Measurements from ENCODE around the gene CEP128. TPM values are rescaled to one million over a fixed set of nuclear protein-coding genes. Genes with fewer than 3 reads are reported as not detected.

CEP128 gene
- total RNA-seq, 1 donor from 2014 or later = 9.7 TPM

DNA sequence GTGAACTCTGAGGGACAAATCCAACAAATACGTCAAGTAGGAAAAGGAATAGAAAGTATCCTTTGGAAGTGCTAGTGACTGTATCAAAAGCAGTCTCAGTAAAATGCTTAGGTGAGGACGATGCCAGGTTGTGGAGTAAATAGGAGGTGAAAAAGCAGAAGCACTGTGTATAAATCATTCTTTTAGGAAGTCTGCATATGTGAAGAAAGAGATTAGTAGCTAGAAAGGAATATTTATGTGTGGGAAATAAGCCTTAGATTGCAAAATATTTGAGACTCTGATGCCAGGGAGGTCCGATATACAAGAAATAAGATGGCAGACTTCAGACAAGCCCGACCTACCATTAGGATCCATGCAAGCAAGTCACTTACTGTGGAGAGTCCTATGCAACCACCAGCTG, 7.9 kb downstream of the CEP128 start:
- Mint-ChIP-seq H3K4me3 (ENCODE audit: unreplicated experiment) (no peak overlapping the region), H3K9me3 (ENCODE audit: unreplicated experiment) (peaks cover 7% of the 10 kb centered on the region), H3K27ac (ENCODE audit: unreplicated experiment) (no peak overlapping the region), H3K36me3 (ENCODE audit: unreplicated experiment) (no peaks in the 10 kb centered on the region), H3K4me1 (ENCODE audit: unreplicated experiment) (no peaks in the 10 kb centered on the region), H3K27me3 (ENCODE audit: unreplicated experiment) (no peaks in the 10 kb centered on the region)
- TF ChIP-seq, protein P1, sequence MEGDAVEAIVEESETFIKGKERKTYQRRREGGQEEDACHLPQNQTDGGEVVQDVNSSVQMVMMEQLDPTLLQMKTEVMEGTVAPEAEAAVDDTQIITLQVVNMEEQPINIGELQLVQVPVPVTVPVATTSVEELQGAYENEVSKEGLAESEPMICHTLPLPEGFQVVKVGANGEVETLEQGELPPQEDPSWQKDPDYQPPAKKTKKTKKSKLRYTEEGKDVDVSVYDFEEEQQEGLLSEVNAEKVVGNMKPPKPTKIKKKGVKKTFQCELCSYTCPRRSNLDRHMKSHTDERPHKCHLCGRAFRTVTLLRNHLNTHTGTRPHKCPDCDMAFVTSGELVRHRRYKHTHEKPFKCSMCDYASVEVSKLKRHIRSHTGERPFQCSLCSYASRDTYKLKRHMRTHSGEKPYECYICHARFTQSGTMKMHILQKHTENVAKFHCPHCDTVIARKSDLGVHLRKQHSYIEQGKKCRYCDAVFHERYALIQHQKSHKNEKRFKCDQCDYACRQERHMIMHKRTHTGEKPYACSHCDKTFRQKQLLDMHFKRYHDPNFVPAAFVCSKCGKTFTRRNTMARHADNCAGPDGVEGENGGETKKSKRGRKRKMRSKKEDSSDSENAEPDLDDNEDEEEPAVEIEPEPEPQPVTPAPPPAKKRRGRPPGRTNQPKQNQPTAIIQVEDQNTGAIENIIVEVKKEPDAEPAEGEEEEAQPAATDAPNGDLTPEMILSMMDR (IDR thresholded peaks at IDR 0.05) = no peak
- DNase-seq (ENCODE audit: extremely low spot score, unreplicated experiment) = no peak

DNA sequence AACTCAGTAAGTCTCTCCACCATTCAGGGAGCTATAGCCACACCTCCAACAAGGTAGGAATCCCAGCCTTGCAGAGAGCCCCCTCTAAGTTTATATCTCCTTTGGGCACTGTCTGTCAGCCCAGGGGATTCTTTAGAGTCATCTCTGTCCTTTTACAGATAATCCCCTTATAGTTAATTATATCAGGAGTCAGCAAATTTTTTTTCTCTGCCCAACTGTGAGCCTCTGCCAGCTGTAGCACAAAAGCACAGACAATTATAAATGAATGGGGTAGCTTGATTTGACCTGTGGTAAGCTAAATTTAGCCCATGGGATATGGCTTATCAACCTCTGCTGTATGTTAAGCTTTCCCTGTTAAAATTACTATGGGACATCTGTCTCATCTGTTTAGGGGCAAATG, 8.3 kb downstream of the CEP128 start:
- H3K36me3 Mint-ChIP-seq (ENCODE audit: unreplicated experiment) = peaks cover 4% of the 10 kb centered on the region
- H3K4me1 Mint-ChIP-seq (ENCODE audit: unreplicated experiment) = no peaks in the 10 kb centered on the region
- H3K4me3 Mint-ChIP-seq (ENCODE audit: unreplicated experiment) = no peak overlapping the region
- no peak overlapping the region for H3K27ac Mint-ChIP-seq (ENCODE audit: unreplicated experiment)
- H3K27me3 Mint-ChIP-seq (ENCODE audit: unreplicated experiment) = no peaks in the 10 kb centered on the region
- H3K9me3 Mint-ChIP-seq (ENCODE audit: unreplicated experiment) = peaks cover 11% of the 10 kb centered on the region
- DNase-seq (ENCODE audit: extremely low spot score, unreplicated experiment) = no peak
- TF ChIP-seq, protein P1 (IDR thresholded peaks at IDR 0.05) = no peak

DNA sequence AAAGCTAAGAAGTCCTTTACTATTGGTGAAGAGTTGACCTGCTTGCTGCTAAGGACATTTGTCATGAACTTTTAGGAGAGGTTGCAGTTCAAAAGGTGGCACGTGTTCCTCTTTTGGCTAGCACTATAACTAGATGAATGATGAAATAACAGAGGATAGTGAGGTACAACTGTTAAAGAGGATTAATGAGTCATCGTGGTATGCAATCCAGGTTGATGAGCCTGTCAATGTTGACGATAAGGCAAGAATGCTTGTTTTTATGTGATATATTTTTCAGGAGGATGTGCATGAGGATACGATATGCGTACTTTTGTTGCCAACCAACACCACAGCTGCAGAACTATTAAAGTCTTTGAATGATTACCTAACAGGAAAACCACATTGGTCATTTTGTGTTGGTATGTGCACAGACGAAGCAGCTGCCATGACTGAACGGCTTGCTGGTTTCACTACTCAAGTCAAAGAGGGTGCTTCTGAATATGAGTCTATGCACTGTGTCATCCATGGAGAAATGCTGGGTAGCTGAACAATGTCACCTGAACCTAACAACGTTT, 10.6 kb downstream of the CEP128 start:
- Mint-ChIP-seq H3K4me1 (ENCODE audit: unreplicated experiment) (no peaks in the 10 kb centered on the region), H3K27ac (ENCODE audit: unreplicated experiment) (no peak overlapping the region), H3K9me3 (ENCODE audit: unreplicated experiment) (peaks cover 15% of the 10 kb centered on the region), H3K36me3 (ENCODE audit: unreplicated experiment) (peaks cover 6% of the 10 kb centered on the region), H3K27me3 (ENCODE audit: unreplicated experiment) (no peaks in the 10 kb centered on the region), H3K4me3 (ENCODE audit: unreplicated experiment) (no peak overlapping the region)
- DNase-seq (ENCODE audit: extremely low spot score, unreplicated experiment) = no peak
- TF ChIP-seq, protein P1 (IDR thresholded peaks at IDR 0.05) = no peak

DNA sequence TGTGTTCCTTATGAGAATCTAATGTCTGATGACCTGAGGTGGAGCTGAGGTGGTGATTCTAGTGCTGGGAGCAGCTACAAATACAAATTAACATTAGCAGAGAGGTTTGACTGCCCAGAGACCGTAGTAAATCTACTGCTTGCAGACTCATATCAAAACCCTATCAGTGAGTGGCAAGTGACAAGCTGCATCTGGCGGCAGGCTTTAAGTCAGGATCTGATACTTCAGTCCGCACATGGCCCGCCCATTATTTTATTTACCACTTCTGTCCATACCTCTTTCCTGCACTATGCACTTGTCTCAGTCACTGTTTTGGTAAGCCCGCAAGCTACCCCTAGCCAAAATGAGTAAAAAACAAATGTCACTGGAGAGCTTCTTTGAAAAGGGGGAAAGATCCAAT, 11.4 kb downstream of the CEP128 start:
- TF ChIP-seq, protein P1 (IDR thresholded peaks at IDR 0.05) = no peak
- Mint-ChIP-seq H3K4me3 (ENCODE audit: unreplicated experiment) (no peak overlapping the region), H3K27me3 (ENCODE audit: unreplicated experiment) (no peaks in the 10 kb centered on the region), H3K4me1 (ENCODE audit: unreplicated experiment) (no peaks in the 10 kb centered on the region), H3K27ac (ENCODE audit: unreplicated experiment) (no peak overlapping the region), H3K36me3 (ENCODE audit: unreplicated experiment) (peaks cover 9% of the 10 kb centered on the region), H3K9me3 (ENCODE audit: unreplicated experiment) (peaks cover 15% of the 10 kb centered on the region)
- no peak for DNase-seq (ENCODE audit: extremely low spot score, unreplicated experiment)

DNA sequence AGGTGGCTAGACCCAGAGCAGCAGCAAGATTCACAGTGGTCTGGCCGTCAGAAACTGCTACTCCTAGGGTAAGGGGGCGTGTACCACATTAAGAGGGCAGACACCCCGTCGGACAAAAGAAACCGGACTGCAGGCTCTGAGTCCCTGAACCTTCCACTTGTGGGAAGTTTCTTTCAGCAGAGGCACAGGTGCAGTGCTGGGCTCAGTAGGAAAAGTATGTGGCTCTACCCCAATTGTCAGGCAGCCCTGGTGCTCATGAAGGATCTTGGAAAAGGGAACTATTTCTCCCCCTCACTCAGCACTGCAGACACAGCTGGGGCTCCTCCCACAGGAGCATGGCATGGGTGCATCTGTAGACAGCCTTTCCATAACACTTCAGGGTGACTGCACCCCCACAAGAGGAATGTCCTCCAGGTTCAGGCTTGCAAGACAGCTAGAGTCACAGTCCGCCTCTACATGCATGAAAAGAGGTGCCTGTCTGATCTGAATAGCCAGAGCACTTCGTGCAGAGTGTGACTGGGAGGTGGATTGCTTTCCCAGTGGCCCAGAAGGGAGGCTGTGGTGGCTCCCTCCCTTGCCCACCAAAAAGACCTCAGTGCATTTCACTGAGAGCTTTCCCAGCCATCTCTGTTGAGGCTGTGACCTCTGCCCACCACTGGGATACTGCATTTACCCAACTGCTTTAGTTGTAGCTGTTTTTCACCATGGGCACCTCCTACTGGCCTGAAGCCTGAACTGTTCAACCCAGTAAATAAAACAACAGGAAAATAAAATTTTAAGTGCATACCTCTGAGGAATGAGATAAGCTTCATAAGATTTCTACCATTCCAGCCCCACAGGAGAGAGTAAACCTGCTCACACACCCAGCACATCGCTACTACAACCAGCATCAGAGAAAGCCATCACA, 14.2 kb downstream of the CEP128 start:
- no peak overlapping the region for H3K27ac Mint-ChIP-seq (ENCODE audit: unreplicated experiment)
- TF ChIP-seq, protein P1 (IDR thresholded peaks at IDR 0.05) = no peak
- H3K4me1 Mint-ChIP-seq (ENCODE audit: unreplicated experiment) = peaks cover 1% of the 10 kb centered on the region
- no peaks in the 10 kb centered on the region for H3K27me3 Mint-ChIP-seq (ENCODE audit: unreplicated experiment)
- peaks cover 9% of the 10 kb centered on the region for H3K36me3 Mint-ChIP-seq (ENCODE audit: unreplicated experiment)
- no peak overlapping the region for H3K4me3 Mint-ChIP-seq (ENCODE audit: unreplicated experiment)
- H3K9me3 Mint-ChIP-seq (ENCODE audit: unreplicated experiment) = peaks cover 15% of the 10 kb centered on the region
- DNase-seq (ENCODE audit: extremely low spot score, unreplicated experiment) = no peak
